HG02938 (cell line): Measurements from ENCODE around the gene CAMK2B.

Source experiments
- ATAC-seq: cut with Tn5 transposase; IDR thresholded peaks from one replicate; pipeline ENCODE4 v1.9.1; 2021; ENCODE audit warnings: mild to moderate bottlenecking, moderate library complexity; ENCODE audit not compliant: unreplicated experiment

CAMK2B gene

DNA sequence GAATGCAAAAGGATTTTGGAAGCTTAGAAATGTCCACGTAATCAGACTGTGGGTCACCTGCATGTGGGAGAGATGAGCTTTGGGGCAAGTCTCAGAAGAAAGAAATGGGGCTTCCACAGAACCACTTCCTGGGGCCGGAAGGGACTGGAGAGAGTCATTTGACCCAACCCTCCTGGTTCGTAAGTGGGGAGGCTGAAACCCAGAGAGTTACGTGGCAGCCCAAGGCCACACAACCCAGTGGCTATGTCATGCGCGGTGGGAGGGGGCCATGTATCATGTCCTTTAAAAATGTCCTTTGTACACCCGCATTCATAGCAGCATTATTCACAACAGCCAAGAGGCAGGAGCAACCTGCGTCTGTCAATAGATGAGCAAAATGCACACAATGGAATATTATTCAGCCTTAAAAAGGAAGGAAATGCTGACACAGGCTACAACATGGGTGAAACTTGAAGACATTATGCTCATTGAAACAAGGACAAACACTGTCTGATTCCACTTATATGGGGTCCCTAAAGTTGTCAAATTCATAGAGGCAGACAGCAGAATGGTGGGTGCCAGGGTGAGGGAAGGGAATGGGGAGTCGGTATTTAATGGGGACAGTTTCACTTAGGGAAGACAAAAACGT, 15.1 kb downstream of the CAMK2B start:
- ATAC-seq = no peak

DNA sequence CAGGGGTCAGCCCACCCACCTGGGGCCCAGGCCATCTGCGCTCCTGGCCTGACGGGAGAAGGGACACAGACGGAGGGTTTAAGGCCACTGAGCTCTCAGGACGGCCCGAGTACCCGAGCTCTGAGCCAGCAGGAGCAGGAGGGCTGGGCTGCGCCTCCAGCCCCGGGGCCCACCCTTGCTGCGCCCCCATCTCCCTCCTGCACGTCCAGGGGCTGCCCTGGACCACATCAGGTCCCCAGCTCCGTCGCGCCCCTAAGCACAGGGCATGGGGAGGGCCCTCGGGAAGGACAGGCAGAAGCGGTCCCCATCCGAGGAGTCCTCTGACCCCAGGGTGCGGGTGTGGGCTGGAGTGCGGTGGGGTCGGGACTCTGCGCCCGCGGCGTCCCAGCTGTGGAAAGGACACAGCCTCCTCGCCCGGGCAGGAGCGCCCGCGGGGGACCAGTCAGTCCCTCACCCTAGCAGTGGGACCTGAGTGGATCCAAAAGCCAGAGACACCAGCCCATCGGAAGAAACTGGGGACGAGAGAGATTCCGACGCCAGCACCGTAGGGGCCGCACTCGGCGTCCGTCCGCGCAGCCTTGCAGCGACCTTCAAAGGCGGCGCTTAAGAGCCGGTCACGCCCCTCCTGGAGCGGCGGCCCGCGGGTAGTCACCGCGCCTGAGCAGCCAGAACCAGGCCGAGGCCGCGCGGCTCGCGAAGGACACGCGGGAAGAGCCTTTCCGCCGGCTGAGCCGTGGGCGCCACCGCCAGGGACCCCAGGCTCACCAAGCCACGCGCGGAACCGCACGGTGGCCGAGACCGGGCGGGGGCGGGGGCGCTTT, 15.9 kb downstream of the CAMK2B start:
- ATAC-seq = no peak

DNA sequence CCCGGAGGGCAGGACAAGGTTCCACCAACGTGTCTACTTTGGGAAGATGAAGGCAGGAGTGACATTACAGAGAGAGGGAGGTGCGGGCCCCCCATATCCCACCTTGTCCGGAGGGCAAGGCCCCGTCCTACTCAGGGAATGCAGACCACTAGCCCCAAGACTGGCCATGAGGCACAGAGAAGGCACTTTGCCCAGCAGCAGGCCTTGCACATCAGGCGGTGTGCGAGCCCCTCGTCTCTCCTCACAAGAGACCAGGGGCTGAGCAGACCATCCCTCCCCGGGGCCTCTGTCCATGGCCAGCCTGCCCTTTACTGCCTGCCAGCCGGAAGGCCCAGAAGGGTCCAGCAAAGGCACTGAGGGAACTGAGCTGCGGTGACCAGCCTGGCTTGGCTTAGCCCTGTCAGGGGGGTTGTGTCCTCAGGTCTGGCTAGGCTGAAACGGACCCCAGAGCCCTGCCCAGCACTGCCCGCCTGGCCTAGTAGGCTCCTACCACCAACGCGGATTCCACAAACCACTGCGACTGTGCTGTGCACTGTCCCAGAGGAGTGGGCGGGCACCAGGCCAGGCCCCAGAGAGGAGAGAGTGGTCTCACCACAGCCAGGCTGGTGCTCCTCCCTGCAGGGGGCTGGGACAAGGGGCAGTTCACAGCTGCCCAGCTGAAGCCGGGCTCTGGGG, 16.7 kb downstream of the CAMK2B start:
- ATAC-seq = no peak

DNA sequence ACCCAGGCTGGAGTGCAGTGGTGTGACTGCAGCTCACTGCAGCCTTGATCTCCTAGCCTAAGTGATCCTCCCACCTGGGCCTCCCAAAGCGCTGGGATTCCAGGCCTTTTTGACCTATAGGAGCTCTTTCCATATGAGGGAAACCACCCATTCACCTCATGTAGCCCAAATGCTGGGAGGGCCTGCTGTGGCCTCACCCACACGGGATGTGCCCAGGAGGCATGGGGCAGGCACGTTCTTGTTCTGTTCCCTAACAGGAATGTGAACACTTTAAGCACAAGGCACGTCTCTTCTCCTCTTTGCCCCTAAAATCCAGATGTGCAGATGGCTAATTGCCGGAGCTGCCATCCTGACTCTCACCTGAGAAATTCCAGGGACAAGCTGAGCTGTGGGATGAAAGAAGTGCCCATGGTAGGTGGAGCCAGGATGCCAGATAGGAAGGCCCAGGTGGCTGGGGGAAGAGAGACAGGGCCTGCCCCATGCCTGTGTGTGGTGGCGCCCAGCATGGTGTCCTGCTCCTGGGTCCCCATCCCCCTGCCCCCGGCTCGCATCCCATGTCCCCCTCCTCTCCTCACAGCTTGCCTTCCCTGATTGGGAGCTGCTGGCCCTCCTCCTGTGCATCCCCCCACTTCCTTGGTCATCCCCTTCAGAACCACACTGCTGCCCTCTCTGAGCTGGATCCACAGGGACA, 17.3 kb downstream of the CAMK2B start:
- no peak for ATAC-seq

DNA sequence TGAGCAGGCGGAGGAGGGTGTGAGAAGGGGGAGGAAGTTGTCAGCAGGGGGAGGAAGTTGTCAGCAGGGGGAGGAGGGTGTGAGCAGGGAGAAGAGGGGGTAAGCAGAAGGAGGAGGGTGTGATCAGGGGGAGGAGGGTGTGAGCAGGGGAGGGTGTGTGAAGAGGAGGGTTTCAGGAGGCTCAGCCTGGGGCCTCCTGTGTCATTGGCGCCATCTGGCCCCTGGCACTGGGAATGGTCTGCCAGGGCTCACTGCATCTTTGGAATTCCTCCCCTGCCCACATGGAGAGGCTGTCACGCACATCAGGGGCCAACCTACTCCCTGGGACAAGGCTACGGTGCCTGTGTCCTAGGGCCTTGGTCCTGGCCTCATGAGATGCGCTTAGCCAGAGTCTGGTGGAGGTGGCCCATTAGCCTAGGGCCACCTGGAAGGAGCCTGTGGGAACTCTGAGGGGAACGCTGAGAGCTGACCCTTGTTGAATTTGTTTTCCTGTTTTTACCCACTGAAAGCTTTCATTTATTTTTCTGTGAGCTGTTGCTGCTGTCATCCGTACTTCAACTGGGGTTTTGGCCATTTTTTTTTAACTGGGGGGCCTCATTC, 18.0 kb downstream of the CAMK2B start:
- ATAC-seq = no peak

DNA sequence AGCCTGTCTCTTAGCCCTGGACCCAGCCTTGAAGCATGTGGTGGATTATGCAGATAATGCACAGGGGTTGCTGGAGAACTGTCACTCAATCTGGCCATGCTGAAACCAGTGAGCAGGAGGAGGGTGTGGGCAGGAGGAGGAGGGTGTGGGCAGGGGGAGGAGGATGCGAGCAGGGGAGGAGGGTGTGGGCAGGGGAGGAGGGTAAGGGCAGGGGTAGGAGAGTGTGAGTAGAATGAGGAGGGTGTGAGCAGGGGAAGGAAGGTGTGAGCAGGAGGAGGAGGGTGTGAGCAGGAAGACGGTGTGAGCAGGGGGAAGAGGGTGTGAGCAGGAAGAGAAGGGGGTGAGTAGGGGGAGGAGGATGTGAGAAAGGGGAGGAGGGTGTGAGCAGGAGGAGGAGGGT, 18.8 kb downstream of the CAMK2B start:
- ATAC-seq = no peak

DNA sequence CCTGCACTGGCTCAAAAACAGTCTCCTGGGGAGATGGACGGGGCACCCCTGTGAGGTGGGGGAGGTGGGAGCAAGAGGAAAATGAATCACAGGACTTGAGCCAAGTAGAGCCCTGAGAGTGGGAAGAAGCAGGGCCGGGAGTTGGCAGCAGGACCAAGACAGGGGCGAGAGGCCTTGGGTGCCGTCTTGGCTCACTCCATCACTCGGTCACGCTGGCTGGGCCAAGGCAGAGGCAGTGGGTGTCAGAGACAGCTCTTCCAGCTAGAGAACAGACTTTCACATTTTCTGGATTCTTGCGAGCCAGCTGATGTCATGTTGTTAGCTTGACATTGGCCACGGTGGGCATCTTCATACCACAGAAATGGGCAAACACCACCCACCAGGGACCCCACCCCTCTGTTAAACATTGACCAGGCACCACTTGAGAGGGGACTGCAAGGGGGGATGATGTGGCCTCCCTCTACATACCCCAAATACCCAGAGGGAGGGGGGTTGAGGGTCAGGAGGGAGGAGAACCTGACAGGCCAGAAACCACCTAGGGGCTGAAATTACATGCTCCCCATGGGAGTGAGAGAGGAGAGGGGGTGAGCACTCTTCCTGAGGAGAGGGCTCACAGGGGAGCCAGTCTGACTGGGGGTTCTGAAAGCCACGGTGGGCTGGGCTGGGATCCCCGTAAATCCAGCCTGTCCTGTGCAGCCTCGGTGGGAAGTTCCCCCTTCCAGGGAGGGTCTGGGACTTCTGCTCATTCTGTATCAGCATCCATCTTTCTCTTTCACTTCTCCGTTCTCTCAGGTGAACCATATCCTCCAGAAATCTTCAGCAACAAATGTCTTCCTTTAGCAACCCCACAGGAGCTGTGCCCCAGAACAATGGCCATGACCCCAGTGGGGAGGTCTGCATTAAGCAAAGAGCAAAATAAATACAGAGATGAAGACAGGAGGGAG, 19.6 kb downstream of the CAMK2B start:
- ATAC-seq = no peak

DNA sequence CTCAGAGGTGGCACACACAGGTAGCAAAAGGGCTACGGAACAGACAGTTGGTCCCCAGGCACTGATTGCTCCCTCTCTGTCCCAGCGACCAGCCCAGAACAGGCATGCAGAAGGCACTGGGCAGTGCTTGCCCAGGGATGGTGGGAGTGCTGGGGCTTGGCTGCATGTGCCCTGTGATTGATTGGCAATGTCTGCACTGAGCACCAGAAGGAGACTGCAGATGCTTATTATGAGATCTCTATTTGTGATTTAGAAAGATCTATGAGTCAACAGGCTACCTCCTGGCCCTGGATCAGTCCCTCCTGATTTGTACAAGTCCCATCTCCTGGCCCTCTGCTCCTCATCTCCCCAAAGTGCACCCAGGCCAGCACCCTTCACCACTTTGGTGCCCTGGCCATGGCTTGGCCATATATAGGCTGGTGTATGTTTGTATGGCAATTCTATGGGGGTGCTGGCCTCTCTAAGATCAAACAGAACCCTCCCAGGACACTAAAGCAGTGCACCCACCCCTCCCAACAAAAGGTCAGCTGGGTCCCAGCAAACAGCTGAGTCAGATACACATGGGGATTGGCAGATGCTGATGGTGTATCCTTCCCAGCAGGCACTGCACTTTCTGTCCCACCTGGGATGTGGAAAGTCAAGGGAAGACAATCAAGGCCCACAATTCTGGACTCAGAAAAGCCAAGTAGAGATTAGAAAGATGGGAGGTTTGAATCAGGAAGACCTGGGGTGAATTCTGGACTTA, 30.9 kb downstream of the CAMK2B start:
- no peak for ATAC-seq

DNA sequence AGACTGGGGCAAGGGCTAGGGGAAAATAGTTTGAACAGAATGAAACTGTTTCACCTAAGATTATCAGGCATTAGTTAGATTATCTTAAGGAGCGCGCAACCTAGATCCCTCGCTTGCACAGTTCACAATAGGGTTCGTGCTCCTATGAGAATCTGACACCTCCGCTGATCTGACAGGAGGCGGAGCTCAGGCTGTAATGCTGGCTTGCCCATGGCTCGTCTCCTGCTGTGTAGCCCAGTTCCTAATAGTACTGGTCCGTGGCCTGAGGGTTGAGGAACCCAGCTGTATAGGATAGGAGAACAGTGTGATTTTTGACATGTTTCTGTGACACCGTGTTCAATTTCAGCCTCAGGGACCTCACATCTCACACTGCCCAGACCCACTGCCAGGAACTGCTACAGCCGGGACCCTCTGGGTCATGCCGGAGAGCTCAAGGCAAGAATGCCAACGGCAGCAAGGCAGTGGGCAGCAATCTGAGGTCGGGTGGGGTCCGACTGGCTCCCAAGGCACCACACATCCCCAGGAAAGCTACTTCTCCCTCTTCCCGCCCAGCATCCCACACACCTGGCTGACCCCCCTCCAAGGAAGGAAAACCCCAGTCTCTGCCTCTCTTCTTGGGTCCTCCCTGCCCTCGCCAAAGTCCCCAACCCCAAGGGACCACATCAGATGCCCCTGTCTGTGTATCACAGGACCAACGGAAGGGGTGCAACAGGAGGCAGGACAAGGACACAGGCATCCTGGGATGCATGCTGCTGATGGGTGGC, 31.7 kb downstream of the CAMK2B start:
- ATAC-seq = no peak

DNA sequence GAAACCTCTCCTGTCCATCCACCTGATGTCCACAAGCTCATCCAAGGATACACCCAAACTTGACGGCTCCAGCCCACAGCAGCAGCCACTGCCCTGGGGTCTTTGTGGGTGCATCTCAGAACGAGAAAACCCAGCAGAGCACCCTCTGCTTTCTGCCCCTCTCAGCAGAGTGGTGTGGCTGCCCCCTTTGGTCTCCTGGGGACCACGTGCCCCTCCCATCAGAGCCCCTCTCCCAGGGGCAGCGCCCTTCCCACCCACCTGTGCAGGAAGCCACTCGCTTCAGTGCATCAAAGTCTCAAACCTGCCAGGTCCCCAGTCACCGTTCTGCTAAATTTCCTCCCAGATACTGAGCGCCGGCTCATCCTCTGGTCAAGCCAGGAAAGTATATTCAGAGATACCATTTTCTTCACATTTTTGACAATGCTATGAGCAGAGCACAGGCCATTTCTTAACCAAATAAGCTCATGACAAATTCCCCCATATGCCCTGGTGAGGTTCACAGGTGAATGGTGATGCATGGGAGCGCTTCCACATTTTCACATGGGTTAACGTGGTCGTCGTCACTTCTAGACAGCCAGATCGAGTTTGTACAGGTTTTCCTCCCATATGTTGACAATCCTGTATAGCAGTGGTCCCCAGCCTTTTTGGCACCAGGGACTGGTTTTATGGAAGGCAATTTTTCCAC, 32.4 kb downstream of the CAMK2B start:
- no peak for ATAC-seq

DNA sequence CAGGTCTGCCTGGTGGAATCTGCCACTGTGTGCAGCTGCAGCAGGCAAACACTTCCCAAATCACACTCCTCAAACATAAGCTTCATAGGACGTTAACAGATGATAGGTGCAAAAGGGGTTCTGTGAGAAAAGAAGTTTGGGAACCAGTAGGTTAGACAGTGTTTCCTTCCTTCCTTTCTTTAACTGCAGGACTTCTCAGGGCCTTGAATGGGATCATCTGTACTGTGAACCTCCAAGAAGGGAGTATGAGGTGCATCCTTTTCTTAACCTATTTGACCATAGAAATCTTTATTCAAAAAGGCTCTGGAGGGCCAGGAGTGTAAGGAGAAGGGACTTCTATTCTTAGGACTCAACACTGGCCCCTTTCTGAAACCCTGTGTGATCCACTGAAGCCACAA, 33.0 kb downstream of the CAMK2B start:
- ATAC-seq = no peak

DNA sequence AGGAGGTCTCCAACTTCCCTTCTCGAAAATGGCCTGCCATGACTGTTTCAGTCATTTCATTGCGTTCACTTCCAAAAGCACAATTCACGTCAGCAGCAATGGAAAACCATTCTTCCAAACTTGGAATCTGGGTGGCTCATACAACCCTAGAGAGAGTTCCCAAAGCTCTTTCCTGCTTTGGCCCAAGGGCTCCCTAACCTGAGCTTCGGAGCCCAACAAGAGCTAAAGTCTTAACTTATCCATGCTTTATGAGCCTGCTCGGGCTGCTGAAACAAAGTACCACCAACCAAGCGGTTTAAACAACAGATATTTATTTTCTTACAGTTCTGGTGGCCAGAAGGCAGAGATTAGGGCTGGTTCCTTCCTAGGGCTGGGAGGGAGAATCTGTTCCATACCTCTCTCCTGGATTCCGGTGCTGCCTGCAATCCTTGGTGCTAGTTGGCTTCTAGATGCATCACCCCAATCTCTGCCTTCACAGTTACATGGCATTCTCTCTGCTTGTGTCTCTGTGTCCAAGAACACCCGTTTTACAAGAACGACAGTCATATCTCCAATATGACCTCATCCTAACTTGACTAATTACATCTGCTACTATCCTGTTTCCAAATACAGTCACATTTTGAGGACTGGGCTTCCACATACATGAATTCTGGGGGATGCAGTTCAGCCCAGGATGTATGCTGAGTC, 33.5 kb downstream of the CAMK2B start:
- no peak for ATAC-seq

DNA sequence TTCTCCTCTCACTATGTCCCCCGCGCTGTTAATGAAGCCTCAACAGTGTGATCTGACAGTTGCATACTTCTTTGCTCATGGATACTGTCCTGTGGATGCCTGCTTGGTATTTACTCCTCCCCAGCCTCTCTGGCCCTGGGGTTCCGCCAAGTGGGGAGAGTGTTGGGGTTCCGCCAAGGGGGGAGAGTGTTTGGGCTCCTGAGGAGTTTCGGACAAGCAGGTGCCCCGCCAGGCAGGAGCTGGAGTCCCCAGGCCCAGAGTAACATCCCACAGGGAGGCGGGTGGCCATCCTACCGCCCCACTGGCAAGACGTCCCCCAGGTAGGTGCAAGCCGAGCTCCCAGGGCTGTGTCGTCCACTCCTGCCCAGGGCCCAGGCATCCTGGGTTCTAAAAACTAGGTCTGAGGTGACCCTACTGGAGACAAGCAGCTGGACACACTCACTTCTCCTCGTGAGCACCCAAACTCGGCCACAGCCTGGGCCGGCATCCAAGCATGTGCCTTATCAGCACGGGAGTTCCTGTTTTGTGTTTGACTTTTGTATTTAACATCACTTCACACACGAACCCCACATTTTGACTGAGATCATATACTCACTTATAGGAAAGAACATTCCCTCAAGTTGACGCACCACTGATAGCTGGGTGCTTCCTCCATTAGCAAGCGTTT, 34.2 kb downstream of the CAMK2B start:
- no peak for ATAC-seq

DNA sequence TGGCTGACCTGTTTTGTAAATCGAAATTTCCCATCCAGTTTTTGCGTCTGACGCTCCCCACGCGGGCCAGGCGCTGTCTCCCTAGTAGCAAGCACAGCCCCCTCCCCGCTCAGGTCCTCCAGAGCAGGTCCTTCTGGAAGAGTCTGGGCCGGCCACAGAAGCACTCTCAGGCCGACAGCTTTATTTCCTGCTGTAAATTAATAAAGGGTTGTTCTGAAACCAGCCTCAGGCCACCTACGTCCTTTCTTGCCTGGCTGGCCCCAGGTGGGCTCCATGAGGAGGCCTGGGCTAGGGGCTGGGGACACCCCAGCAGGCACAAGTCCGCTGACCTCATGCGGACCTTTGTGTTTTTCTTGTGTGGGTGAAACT, 35.2 kb downstream of the CAMK2B start:
- ATAC-seq = no peak

DNA sequence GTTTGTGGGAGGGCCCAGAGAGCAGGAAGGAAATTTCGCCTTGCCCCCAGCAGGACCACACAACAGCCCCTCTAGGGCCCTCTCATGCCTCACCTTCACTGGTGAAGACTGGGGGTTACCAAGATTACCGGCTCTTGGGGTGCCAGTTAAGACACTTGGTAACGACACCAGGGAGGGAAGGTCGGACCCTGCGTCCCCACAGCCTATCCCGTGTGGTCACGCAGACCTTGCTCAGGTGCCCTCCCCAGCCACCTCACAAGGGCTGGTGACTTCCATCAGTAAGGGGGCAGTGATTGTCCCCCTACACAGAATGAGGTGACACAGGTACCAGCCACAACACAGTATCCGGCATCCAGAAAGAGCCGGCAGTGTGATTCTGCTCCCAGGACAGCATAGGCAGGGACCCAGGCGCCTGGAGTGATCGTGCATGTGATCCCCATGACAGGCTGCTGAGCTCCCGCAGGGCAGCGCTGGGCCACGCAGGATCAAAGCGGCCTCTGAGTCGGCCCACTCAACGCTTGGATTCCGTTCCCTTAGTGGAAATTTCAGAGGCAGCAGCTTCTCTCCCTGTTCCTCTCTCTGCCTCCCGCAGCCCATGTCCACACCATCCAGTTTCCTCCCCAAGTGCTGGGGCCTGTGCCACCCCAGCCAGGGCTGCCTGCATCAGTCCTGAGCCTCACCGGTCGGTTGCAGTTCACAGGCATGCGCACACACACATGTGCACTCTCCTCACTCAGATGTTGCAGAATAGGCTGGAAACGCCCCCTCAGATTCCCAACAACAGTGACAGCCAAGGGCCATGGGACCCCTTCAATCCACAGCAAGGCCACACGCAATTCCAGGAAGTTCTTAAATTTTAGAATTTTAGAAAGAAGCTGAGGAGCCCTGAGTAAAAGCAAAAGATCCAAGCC, 35.8 kb downstream of the CAMK2B start:
- ATAC-seq = no peak

DNA sequence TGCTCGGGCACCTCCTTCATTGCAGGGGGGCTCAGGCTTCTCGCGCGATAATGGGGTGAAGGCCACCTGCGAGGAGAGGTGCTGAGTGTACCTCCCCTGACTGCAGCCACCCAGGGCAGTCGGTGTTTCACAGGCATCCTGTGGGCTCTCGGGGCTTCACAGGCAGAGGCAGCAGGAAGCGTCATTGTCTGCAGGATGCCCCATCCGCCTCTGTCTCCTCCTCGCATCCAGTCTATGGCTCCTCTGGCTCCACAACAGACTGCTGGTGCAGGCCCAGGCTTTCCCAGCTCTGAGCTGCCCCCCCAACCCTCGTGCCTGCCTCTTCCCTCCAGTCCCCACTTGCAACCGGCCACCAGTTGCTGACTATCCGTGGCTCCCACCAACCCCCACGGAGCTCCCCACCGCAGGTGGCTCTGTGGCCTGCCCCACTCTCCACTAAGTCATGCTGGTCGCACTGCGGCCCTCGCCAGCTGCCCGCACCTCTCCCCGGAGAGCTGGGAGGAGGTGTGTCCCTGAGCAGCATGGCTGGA, 36.5 kb downstream of the CAMK2B start:
- no peak for ATAC-seq
